ENCODE data around the gene MAP7.
"Not testable (repeated sequence)": the region's sequence is repeated elsewhere in the genome, so short reads cannot be mapped to it uniquely, and the experiment has no call there.

The MAP7 gene

DNA sequence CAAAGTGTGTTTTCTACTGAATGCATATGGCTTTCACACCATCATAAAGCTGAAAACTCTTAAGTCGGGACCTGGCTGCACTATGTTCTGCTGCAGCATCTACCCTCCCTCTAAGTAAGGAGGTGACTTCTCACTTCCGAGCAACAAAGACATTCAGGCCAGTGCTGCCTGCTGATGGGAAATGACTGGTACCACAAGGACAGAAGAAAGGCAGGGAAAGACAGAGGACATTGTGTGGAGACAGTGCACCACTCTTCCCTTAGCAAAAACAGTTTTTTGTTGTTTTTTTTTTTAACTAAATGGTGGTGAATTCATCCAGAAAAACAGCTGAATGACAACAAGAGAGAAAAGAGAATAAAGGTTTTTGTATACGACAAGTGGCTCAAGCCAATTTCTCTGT is 81.5 kb downstream of the MAP7 start:
- DNase-seq (ENCODE audit: low read depth) = no peak

DNA sequence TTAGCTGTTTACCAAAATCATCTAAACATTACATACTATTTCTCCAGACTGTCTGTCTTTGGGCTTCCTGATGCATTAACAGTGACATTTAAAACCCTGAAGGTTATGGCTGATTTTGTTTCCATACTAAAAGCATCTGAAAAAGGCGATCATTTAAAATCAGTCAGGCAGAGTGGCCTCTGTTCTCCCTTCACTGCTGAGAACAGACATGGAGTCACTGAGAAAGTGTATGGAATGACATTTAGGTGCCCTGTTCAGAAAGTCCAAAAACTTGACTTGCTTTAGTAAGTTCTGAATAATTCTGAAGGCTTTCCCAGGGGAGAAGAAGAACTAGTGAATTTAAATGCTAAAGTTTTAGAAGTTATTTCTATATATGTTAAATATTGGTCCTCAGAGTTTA is 83.0 kb downstream of the MAP7 start:
- no peak for DNase-seq (ENCODE audit: low read depth)

DNA sequence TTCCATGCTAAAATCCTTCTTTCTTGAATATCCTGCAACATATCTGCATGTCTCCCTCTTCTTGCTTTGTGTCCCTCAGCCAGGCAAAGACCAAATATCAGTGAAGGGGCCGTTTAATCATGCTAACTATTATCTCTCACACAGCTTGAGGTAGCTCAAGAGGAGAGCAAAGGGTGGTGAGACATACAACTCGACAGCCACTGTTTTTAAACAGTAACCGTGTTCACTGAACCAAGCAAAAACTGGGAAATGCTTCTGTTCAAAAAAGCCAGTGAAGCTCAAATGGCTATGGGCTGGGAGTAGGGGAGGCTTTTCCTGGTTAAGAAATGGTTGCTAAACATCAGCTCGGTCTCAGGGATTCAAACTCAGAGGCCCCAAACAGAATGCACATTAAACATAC is 83.4 kb downstream of the MAP7 start:
- no peak for DNase-seq (ENCODE audit: low read depth)

DNA sequence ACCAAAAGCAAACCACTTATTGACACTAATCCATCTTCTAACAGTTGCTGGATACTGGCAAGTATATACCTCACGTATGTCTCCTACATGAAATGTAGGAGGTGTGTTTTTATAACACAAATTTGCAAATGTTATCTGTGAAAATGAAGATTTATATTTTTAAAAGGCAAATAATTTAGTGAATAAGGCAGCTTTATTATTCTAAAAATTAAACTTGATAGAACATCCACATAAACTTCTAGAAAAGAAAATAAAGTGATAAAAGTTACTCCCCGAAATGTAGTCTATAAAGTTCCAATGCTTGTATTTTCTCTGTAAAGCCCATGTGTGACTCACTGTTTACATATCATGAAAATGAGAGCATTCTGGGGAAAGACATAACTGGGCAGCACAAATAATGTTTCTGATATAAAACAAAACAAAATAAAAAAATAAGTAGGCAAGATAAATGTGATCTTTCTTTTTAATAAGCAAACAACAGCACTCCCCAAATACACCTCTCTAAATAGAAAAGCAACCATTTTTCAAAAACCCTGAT is 84.4 kb downstream of the MAP7 start:
- DNase-seq (ENCODE audit: low read depth) = no peak

DNA sequence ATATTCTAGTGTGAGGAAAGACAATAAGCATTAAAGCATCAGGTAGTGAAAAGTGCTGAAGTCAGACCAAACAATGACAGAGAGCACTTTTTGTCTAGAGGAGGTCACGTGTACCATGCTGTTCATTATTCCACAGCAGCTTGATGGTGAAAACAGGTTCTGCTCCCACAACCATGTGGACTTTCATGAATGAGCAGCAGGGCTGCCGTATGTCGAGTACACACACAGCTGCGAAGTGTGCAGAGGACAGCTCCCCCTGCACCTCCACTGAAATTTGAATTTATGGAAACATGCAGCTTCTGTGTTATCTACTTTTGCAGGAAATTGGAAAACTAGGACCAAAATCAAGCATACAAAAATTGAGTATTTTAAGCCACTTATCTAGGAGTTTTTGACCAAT is 85.3 kb downstream of the MAP7 start:
- DNase-seq (ENCODE audit: low read depth) = no peak

DNA sequence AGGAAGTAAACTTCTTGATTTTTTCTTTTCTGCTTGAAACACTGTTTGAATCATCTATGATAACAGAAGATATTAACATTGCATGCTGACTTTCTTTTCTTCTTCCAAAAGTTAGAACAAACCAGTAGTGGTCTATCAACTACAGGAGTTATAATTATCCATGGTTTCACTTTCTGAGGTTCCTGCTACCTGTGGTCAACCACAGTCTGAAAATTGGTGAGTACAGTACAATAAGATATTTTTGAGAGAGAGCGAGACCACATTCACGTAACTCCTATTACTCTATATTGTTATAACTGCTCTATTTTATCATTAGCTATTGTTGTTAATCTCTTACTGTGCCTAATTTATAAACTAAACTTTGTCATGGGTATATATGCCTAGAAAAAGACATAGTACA is 86.1 kb downstream of the MAP7 start:
- DNase-seq (ENCODE audit: low read depth) = no peak

DNA sequence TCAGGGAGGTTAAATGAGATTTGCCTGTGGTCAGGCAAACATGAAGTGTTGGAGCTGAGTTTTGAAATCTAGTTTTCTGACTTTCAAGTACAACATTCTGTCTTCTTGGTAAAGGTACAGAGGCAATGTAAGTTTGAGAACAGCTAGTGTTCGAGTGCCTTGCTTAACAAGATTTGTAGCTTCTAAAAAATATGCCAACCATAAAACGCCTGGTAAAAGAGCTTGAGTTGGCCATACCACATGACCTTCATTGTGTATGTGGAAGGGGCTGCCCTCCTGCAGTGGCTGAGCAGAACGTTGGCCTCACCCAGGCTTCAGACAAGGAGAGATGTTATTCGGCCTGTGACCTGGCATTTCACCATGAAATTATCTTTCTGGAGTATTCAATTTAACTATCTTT is 86.5 kb downstream of the MAP7 start:
- no peak for DNase-seq (ENCODE audit: low read depth)

DNA sequence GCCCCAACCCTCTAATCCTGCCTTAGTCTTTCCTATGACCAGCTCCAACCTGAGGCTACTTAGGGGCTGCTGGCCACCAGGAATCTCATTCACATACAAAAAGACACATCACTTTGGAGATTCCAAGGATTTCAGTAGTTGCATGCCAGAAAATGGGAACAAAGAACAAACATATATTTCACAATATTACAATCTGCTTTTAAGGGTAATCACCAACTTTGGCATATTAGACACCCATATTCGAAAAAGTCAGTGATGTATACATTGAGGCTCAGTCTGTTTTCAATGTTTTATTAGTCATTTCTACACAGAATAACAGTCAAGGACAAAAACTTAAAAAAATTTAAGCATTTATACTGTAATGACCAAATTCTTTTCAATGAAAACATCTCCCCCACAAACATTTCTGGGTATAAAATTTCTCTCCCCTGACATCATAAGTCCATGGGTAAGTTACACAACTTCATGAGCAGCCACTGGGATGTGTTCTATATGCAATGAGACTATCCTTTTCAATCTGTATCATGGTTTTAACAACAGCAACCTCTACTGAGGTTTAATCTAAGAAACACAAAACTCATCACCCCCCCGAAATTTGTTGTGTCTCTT is 103.5 kb downstream of the MAP7 start:
- no peak for DNase-seq (ENCODE audit: low read depth)

DNA sequence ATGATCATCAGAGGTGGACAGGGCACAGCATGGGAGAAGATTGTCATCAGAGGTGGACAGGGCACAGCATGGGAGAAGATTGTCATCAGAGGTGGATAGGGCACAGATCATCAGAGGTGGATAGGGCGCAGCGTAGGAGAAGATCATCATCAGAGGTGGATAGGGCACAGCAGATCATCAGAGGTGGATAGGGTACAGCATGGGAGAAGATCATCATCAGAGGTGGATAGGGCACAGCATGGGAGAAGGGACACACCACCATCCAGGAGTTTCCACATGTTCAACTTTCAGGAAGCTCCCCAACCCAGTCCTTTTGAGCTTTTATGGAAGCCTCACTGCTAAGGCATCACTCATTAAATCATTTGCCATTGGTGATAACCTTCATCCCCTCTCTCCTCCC is 104.1 kb downstream of the MAP7 start:
- no peak for DNase-seq (ENCODE audit: low read depth)

DNA sequence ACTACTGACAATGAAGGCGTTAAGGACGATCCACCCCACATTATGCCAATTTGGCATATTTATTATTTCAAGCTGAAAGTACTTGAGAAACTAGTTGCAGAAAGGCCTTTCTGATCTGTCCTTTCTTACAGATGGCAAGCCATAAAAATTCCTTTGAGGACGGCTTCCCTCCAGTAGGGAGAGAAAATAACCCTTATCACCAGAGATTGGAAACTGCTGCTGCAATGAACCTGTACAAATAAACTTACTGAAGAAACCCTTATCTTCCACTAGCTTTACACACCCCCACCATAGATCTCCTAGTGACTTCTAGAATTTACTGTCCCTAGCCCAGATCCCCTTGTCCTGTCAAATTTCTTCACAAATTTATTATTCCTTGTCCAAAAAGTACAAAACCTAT is 105.2 kb downstream of the MAP7 start:
- no peak for DNase-seq (ENCODE audit: low read depth)

DNA sequence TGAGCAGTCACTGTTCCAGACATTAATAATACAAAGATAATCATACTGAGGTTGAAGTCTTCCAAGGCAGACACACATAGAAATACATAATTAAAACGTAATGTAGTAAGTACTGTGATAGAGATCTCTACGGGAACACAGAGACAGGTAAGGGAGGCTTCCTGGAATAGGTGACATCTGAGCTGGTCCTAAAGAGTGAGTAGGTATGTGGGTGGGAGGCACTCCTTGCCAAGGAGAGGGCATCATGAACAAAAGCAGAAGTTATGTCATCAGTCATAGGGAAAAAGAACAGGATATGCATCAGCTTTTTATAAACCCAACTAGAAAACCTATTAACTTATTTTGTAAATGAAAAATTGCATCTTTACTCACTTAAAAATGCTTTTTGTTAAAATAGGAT is 110.0 kb downstream of the MAP7 start:
- no peak for DNase-seq (ENCODE audit: low read depth)

DNA sequence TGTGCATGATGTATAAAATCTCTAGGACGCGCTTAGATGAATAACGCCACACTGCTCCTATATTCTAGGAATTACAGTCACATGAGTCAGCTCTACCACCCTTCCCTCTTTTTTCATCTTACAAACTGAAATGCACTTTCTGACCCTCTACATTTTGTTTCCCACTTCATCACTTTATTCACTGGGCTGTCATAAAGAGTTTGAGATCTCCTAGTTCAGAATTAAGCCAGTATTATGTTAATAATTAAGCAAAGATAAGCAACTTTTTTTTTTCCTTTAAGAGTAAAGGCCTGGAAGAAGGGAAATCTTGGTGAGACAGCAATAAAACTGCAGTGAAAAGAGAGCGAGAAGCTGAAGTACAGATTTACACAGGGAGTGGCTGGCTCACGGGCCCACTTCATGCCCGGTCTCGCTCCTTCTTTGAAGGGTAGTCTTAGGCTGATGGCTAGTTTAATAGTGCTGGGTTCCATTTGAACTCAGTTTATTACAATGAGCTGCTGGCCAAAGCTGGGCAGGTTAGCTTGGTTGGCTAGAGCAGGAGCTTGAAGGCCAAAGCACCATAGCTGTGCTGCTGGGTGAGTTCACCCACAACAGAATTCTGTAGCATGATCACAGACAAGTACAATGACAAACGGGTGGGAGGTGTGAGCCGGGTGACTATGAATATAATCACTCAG is 110.6 kb downstream of the MAP7 start:
- no peak for DNase-seq (ENCODE audit: low read depth)

DNA sequence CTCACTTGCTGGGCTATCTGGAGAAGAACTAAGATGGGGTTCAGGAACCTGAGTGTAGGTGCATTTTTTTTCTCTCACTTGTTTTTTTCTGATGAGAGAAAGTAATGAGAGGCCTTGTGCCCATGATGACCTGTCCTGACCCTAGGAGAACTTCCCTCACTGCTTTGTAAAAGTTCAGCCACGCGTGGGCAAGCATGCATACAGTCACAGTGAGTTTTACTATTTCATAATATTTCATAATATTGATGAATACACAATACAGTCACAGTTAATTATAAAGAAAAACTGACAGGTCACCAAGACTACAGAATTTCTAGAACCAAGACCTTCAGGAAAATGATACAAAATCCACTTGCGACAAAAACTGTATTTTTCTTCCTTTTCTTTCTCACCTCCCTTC is 111.8 kb downstream of the MAP7 start:
- DNase-seq (ENCODE audit: low read depth) = no peak

DNA sequence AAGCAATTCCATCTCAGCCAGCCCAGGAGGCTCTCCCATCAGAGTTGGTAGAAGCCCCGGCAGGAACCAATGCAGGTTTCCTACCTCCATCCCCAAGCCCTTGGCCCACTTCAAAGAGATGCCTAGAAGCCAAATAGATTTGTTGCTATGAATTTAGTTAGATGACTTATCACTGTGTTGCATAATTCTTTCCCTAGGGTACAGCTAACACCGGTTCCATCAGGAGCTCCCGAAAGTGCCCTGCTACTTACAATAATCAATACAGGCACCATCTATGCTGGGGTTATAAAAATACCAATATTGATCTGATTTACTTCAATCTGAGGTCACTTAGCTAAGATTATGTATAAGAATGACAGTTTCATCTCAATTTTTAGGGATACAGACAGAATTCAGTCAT is 113.0 kb downstream of the MAP7 start:
- DNase-seq (ENCODE audit: low read depth) = no peak

DNA sequence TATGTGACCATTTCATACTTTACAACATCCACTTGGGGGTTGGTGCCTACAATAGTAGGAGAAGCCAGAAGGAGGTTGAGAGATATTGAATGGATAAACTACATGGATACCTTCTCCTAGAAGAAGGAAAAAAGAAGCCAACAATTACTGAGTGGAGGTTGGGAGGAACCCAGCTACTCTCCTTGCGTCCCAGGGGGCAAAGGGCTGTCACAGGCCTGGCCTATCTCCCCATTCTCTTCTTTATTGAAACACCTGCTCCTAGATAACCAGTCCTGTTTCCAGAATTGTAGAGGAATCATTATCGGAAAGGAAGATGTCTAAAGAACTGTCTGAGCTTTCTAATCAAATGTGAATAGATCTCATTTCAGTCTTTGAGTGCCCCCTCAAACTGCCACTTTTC is 115.1 kb downstream of the MAP7 start:
- no peak for DNase-seq (ENCODE audit: low read depth)

DNA sequence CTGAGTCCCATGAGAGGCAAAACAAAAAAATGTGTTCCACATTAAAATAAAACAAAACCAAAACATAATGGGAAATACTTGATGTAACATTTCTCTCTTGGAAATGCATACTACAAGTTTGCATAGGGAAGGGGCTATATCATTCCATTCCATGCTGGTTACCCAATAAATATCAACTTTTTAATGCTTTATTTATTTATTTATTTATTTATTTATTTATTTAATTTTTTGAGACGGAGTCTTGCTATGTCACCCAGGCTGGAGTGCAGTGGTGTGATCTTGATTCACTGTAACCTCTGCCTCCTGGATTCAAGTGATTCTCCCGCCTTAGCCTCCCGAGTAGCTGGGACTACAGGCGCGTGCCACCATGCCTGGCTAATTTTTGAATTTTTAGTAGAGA is 118.9 kb downstream of the MAP7 start:
- not testable (repeated sequence) for DNase-seq (ENCODE audit: low read depth)

DNA sequence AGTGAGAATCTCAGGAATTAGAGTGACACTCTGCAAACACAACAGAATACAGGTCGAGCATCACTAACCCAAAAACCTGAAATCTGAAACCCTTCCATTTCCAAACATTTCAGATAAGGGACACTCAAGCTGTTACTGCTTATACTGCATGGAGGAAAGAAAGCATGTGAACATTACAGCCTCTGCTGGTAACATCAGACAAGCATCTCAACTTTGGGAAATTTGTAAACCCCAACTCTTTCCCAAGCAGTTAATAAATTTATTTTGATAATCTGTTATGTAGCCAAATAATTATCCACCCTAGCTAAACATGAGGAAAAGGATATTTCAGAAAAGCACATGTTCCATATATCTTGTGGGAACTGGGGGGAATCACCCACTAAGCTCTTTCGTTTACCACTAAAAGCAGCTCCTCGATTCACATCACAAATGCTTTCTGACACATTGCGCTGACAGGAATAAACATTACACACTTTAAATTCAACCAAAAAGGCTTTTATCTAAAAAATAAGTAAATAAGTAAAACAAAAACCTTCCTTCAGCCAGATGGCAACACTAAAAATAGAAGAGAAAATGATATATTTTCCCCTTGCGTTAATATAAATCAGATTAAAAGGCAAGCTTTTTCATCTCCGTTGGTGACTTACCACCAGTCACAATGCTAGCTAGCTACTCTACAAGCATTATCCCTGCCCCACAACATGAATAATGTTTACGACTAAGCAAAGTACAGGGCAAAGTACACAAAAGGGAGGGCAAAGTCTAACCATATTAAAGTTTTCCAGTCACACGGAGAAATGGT is 120.8 kb downstream of the MAP7 start:
- DNase-seq (ENCODE audit: low read depth) = no peak

DNA sequence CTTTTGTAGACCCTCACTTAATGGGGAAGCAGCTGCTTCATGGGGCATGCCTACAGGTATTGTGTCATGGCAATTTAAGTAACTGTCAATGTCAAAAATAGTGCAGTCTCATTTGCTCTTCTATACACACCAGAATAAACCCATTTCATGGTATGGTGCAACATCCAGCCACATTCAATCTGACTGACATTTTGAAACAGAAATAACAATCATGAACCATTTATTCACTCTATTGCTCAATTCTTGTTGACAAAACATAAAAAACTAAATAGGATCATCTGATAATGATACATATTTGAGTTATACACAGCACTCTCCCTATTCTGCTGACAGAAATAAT is 122.9 kb downstream of the MAP7 start:
- no peak for DNase-seq (ENCODE audit: low read depth)

DNA sequence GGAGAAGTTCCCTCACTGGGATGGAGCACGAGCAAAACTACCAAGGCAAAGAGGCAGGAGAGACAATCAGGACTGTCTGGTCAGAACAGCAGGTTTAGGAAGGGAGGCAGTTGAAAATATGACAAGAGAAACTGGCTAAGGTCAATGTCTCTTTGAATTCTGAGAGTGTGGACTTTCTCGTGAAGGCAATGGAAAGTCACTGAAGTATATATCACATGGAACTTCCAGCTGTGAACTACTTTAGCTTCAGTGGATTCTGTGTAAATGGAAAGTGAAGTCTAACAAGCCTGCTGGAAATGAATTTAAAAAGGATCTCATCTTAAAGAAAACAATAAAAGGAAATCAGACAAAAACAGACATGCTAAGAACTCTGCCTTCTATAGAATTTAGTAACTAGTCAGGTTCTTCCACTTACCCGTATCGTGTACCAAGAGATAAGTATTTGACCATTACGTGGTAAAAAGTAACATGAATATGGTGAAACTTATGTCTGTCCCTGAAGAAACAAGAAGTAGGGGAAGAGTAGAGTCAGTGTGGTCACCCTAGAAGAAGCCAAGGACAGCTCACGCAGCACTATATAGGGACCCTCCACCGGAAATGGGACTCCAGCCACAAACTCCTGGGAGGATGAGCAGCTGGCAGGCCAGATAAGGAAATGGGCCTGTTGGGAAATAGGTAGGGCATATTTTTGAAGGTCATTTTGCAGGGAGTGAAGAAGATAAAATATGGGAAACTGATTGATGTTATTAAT is 123.4 kb downstream of the MAP7 start:
- DNase-seq (ENCODE audit: low read depth) = no peak

DNA sequence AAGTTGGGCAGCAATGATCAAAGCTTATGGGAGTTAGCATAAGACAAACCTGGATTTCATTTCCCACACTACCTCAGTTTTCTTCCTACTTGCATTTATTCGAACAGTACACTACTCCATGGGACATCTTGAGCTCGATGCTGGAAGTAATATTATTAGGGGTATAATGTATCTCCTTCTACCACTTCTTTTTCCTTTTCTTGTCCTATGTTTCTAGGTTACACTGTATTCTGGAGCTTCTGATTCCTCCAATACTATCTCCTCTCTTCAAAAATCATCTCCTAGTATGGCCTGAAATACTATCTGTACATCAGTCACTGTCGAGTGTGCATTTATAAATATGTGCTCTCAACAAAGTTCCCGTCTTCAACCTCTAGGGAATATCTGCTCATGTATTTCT is 124.4 kb downstream of the MAP7 start:
- no peak for DNase-seq (ENCODE audit: low read depth)

DNA sequence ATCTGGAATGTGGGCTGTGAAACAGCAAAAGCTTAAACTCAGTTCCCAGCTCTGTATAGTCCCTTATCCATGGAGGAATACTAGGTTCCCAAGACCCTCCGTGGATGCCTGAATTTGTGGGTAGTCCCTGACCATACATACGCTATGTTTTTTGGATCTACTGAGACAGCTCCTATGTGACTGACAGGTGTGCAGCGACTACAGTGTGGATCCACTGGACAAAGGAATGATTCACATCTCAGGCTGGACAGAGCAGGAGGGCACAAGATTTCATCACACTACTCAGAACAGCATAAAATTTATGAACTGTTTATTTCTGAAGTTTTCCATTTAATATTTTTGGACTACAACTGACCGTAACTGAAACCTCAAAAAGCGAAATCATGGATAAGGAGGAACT is 125.3 kb downstream of the MAP7 start:
- DNase-seq (ENCODE audit: low read depth) = no peak

DNA sequence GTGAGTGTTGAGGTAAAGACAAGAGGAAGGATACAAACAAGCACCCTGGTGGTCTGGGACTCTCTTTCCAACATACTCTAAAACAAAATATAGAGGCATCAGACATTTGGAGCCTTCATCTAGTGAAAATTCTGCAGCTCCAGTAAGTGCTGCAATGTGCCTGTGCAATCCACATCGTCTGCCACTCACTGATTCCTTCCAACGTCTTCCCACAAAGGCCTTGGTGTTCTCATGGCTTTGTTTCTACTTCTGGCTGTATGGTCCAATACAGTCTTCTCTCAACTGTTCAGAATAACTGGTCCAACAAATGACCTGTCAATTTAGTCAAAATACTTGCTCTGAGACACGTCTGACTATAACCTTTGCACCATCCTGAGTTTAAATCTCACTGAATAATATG is 125.8 kb downstream of the MAP7 start:
- DNase-seq (ENCODE audit: low read depth) = no peak
